Gastroesophageal sphincter (tissue), 4 donors: Measurements from ENCODE around the gene FAM13A. TPM values are rescaled to one million over a fixed set of nuclear protein-coding genes. Genes with fewer than 3 reads are reported as not detected.

Source experiments
- ATAC-seq: fragments of 150-250 bp; one replicate; pipeline ENCODE4 v1.9.1; 2016; ENCODE audit warnings: mild to moderate bottlenecking, moderate library complexity
- H3K27ac ChIP-seq, 4 donors: fragments of 200-600 bp; sonication (generic) in 3 of 4; 1 replicate in 3 of 4; 2 replicates in 1 of 4; pipeline ENCODE4 v1.5.1; 2016 to 2019
- H3K27me3 ChIP-seq: fragments of 200-600 bp; sonication (generic); one replicate; pipeline ENCODE4 v1.5.1; 2019
- H3K36me3 ChIP-seq, 2 donors: fragments of 200-600 bp; sonication (generic); one replicate each; pipeline ENCODE4 v1.5.1; 2019; ENCODE audit warnings: control low read depth in 1 of 2
- H3K4me1 ChIP-seq, 3 donors: fragments of 200-600 bp; sonication (generic); 1 replicate in 2 of 3; 2 replicates in 1 of 3; pipeline ENCODE4 v1.5.1; 2016 to 2019; ENCODE audit warnings: control low read depth in 2 of 3
- H3K4me3 ChIP-seq, 2 donors: fragments of 200-600 bp; sonication (generic); one replicate each; pipeline ENCODE4 v1.5.1; 2019; ENCODE audit warnings: mild to moderate bottlenecking in 1 of 2, moderate library complexity in 1 of 2
- H3K9me3 ChIP-seq, 3 donors: fragments of 200-600 bp; sonication (generic); one replicate each; pipeline ENCODE4 v1.5.1; 2017 to 2019; ENCODE audit warnings: control low read depth in 2 of 3
- CTCF ChIP-seq, 4 experiments: fragments of 200-600 bp in 2 of 4; fragments of 450-650 bp in 2 of 4; sonication (generic) in 1 of 4; IDR thresholded peaks; one replicate each; pipeline ENCODE4 v1.5.1; 2017 to 2019; ENCODE audit warnings: antibody characterized with exemption in 4 of 4, mild to moderate bottlenecking in 2 of 4, moderate library complexity in 2 of 4
- EP300 ChIP-seq: sonication (generic); formaldehyde crosslinking; IDR thresholded peaks from one replicate; pipeline ENCODE4 v1.6.1; 2017; ENCODE audit warnings: antibody characterized with exemption, mild to moderate bottlenecking
- POLR2A ChIP-seq, 2 donors: fragments of 450-650 bp; IDR thresholded peaks; one replicate each; pipeline ENCODE4 v1.6.1; 2017; ENCODE audit warnings: antibody characterized with exemption in 2 of 2, mild to moderate bottlenecking in 2 of 2, moderate library complexity in 1 of 2
- POLR2AphosphoS5 ChIP-seq: sonication (generic); formaldehyde crosslinking; IDR thresholded peaks from one replicate; pipeline ENCODE4 v1.6.1; 2017; ENCODE audit warnings: antibody characterized with exemption
- WGBS, 2 donors: methylation state at CpG; one replicate each; pipeline ENCODE4 v1.1.5; 2018; ENCODE audit warnings: low coverage in 1 of 2; 5-methylcytosine and 5-hydroxymethylcytosine counted together
- total RNA-seq, 4 donors: library from RNA; depleted of rRNA; stranded (reverse); fragments of >200 nt; gene quantifications; one replicate each; pipeline ENCODE4 v1.1.0, GENCODE V29; 2016

FAM13A gene
- total RNA-seq, 4 donors from 2014 or later = 22.8 to 46.9 (median 35.2) TPM

DNA sequence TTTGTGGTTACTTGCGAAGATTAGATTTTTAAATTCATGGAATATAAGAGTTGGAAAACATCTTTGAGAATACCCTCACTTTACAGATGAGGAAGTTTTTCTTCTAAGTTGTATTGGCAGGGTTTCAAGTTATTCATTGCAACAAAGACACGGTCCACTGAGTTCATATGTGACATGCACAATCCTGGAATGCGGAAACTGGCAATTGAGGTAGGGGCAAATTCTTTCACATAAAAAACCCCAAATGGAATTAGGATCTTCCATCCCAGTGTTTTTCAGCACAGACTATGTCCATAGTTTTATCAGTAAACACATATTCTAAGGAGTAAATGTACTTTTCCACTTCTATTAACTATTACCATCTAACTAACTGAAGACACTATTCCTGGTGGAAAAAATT lies 277.6 kb downstream of the FAM13A start:
- no peak overlapping the region for H3K27ac ChIP-seq
- 59 to 79% methylated on average over 3 of the region's 3 CpGs for WGBS, 2 donors
- TF ChIP-seq POLR2AphosphoS5 = no peak
- no peak for TF ChIP-seq EP300
- no peak for TF ChIP-seq POLR2A (IDR thresholded peaks at IDR 0.05)
- TF ChIP-seq CTCF (IDR thresholded peaks at IDR 0.05) = no peak
- peaks cover 0 to 75% of the 10 kb centered on the region in 2 donors for H3K36me3 ChIP-seq
- H3K4me3 ChIP-seq = no peak overlapping the region
- no peaks in the 10 kb centered on the region for H3K27me3 ChIP-seq
- H3K9me3 ChIP-seq = no peaks in the 10 kb centered on the region
- no peaks in the 10 kb centered on the region for H3K4me1 ChIP-seq
- no peak for ATAC-seq

DNA sequence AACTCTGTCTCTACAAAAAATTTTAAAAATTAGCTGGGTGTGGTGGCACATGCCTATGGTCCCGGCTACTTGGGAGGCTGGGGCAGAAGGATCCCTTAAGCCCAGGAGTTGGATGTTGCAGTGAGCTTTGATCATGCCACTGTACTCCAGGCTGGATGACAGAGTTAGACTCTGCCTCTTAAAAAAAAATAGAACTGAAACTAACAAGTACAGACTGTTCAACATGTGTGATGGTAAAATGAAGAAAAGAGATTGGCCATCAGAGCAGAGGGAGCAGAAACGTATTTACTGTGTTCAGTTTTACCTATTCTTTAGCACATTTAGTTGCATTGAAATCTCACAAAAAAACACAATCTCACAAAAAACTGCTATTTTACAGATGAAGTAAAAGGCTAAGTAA lies 281.5 kb downstream of the FAM13A start:
- Histone ChIP-seq H3K36me3 (peaks cover 0 to 54% of the 10 kb centered on the region in 2 donors), H3K9me3 (no peaks in the 10 kb centered on the region), H3K27ac (no peak overlapping the region), H3K4me1 (no peaks in the 10 kb centered on the region), H3K4me3 (no peak overlapping the region), H3K27me3 (no peaks in the 10 kb centered on the region)
- WGBS, 2 donors = 100% methylated on average over 2 of the region's 2 CpGs
- no peak for ATAC-seq
- TF ChIP-seq POLR2A (IDR thresholded peaks at IDR 0.05) = no peak
- TF ChIP-seq EP300 = no peak
- TF ChIP-seq POLR2AphosphoS5 = no peak
- TF ChIP-seq CTCF (IDR thresholded peaks at IDR 0.05) = no peak

DNA sequence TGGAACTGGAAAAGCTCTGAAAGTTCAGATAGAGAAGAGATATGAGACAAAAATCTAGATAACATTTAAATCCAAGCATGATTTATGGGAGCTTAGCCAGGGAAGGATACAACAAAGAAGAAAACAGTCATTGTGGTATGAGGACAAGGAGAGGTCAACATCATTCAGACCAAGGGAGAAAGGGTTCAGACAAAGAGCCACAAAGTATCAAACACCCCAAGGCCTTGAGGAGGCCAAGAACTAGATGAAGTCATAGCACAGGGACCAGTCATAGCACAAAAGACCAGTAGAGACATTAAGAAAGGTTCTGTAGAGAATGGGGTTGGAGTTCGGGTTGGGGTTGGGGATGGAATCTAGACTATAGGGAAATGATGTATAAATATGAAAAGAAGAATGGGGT lies 282.0 kb downstream of the FAM13A start:
- TF ChIP-seq POLR2AphosphoS5 (no peak), POLR2A (IDR thresholded peaks at IDR 0.05) (no peak), CTCF (IDR thresholded peaks at IDR 0.05) (no peak)
- WGBS, 2 donors = 75 to 100% methylated on average over 1 of the region's 1 CpG
- ATAC-seq = no peak
- peaks cover 0 to 52% of the 10 kb centered on the region in 2 donors for H3K36me3 ChIP-seq
- H3K27ac ChIP-seq = no peak overlapping the region
- no peak overlapping the region for H3K4me3 ChIP-seq
- no peaks in the 10 kb centered on the region for H3K4me1 ChIP-seq
- no peaks in the 10 kb centered on the region for H3K27me3 ChIP-seq
- no peaks in the 10 kb centered on the region for H3K9me3 ChIP-seq

DNA sequence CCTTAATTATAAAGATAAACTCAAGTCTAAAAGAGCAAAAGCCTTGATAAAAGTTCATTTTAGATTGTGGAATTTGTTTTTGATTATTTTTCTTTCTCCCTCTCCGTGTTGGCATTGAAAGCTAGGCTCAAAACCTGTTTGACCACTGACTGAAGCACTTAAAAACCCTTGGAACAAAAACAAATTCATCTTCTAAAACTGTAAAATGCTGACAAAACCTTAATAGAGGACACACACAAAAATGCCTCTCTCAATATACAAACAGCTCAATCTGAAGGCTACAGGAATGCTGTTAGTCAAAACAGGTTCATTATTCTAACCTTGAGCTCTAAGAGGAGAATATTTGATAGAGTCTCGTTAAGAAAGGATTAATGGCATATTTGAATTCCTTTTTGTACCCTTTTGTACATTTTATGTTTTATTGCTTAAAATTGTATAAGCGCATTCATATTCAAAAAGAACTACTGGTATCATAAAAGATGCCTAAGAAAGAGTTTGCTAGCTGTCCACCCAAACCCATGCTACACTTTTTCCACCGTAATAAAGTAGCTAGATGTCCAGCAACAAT lies 285.0 kb downstream of the FAM13A start:
- 75 to 85% methylated on average over 4 of the region's 4 CpGs for WGBS, 2 donors
- TF ChIP-seq EP300 = no peak
- TF ChIP-seq CTCF (IDR thresholded peaks at IDR 0.05) = no peak
- no peak for TF ChIP-seq POLR2AphosphoS5
- no peak for TF ChIP-seq POLR2A (IDR thresholded peaks at IDR 0.05)
- H3K9me3 ChIP-seq = no peaks in the 10 kb centered on the region
- H3K27ac ChIP-seq = no peak overlapping the region
- ATAC-seq = no peak
- H3K4me3 ChIP-seq = no peak overlapping the region
- no peaks in the 10 kb centered on the region for H3K27me3 ChIP-seq
- no peaks in the 10 kb centered on the region for H3K4me1 ChIP-seq
- H3K36me3 ChIP-seq = peaks cover 0 to 25% of the 10 kb centered on the region in 2 donors

- peak; percentile 68 for ATAC-seq
- H3K36me3 ChIP-seq = peaks cover 0 to 14% of the 10 kb centered on the region in 2 donors
- no peak overlapping the region for H3K4me3 ChIP-seq
- WGBS, 2 donors = 14 to 41% methylated on average over 2 of the region's 2 CpGs
- no peak for TF ChIP-seq CTCF (IDR thresholded peaks at IDR 0.05)
- TF ChIP-seq POLR2A (IDR thresholded peaks at IDR 0.05) = no peak
- no peak for TF ChIP-seq EP300
- TF ChIP-seq POLR2AphosphoS5 = peak; percentile 50
- H3K4me1 ChIP-seq = peaks cover 0 to 9% (median 0%) of the 10 kb centered on the region in 3 donors
- no peaks in the 10 kb centered on the region for H3K9me3 ChIP-seq
- H3K27me3 ChIP-seq = no peaks in the 10 kb centered on the region
- no peak overlapping the region for H3K27ac ChIP-seq
These were observed 291.3 kb downstream of the FAM13A start for GRCh38 chr4:88765729-88766128.
